MCF 10A (cell line): ENCODE data around the gene GNB5. TPM values are rescaled to one million over a fixed set of nuclear protein-coding genes. Genes with fewer than 3 reads are reported as not detected.
A peak's percentile ranks its signal among the peaks of the same experiment; 100 is the strongest.
"Not testable (repeated sequence)": the region's sequence is repeated elsewhere in the genome, so short reads cannot be mapped to it uniquely, and the experiment has no call there.

ENCODE experiments used
- BruUV-seq: library from RNA; stranded (reverse); fragments of 400-500 nt; replicated peaks from 2 replicates; lab custom pipeline; 2021; lab: Mats Ljungman, UMichigan
- CTCF ChIA-PET: fragments of 300-600 bp; sonication (Branson Sonifier 250); formaldehyde crosslinking; extraction: SDS; loops from one replicate; lab custom pipeline; 2021; ENCODE audit warnings: antibody characterized with exemption, inconsistent platforms; lab: Yijun Ruan, JAX
- POLR2A ChIA-PET: fragments of 300-600, 350-650 bp; sonication (Branson Sonifier 250); formaldehyde crosslinking; extraction: SDS; loops from one replicate; lab custom pipeline; 2020; ENCODE audit warnings: antibody characterized with exemption, inconsistent platforms; lab: Yijun Ruan, JAX
- DNase-seq: peaks from one replicate; pipeline ENCODE4 v3.0.0-alpha.2; 2018; ENCODE audit not compliant: unreplicated experiment
- H3K27ac Mint-ChIP-seq: one replicate; pipeline ENCODE4 v1.8.0; 2022; ENCODE audit warnings: mild to moderate bottlenecking, low read depth, mixed read lengths; ENCODE audit not compliant: unreplicated experiment
- H3K27me3 Mint-ChIP-seq: one replicate; pipeline ENCODE4 v1.8.0; 2022; ENCODE audit warnings: mixed read lengths; ENCODE audit not compliant: insufficient read depth, unreplicated experiment
- H3K36me3 Mint-ChIP-seq: one replicate; pipeline ENCODE4 v1.8.0; 2022; ENCODE audit warnings: mild to moderate bottlenecking, moderate library complexity, mixed read lengths; ENCODE audit not compliant: insufficient read depth, unreplicated experiment
- H3K4me1 Mint-ChIP-seq: one replicate; pipeline ENCODE4 v1.8.0; 2022; ENCODE audit warnings: mixed read lengths; ENCODE audit not compliant: insufficient read depth, unreplicated experiment
- H3K4me3 Mint-ChIP-seq: one replicate; pipeline ENCODE4 v1.8.0; 2022; ENCODE audit warnings: mild to moderate bottlenecking, moderate library complexity, mixed read lengths; ENCODE audit not compliant: unreplicated experiment
- H3K9me3 Mint-ChIP-seq: one replicate; pipeline ENCODE4 v1.8.0; 2022; ENCODE audit warnings: mixed read lengths; ENCODE audit not compliant: unreplicated experiment
- intact Hi-C: fragments of 100-400 bp; cut with micrococcal nuclease; formaldehyde crosslinking; loops from 2 replicates; pipeline ENCODE4 v1.14.1; 2022
- total RNA-seq: library from RNA; stranded (reverse); gene quantifications from 2 replicates; pipeline ENCODE4 v1.2.3, GENCODE V29; 2022
- TF ChIP-seq, protein P1 (sequence below): fragments of 200-600 bp; IDR thresholded peaks from one replicate; pipeline ENCODE4 v1.8.0; 2022; ENCODE audit warnings: antibody characterized with exemption, mild to moderate bottlenecking; ENCODE audit not compliant: unreplicated experiment

GNB5 gene
- total RNA-seq, 1 experiment from 2014 or later, result 31.8 TPM

DNA sequence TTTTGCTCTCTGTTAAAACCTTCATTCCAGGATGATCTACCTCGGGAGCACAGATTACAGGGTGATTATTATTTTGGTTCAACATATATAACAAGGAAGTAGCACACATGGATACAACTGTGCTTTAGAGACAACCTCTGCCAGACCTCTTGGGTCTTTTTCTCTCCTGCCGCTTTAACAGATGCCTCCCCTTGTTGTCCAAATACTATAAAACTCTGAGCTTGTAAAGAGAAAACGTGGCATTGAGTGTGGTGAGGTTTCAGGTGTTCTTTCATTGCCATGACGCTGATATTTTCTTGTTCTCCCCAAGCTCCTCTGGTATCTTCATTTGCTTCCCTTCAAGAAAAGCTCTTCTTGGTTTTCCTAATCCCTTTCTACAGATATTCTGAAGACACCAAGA is 107.6 kb downstream of the GNB5 start:
- TF ChIP-seq, protein P1, sequence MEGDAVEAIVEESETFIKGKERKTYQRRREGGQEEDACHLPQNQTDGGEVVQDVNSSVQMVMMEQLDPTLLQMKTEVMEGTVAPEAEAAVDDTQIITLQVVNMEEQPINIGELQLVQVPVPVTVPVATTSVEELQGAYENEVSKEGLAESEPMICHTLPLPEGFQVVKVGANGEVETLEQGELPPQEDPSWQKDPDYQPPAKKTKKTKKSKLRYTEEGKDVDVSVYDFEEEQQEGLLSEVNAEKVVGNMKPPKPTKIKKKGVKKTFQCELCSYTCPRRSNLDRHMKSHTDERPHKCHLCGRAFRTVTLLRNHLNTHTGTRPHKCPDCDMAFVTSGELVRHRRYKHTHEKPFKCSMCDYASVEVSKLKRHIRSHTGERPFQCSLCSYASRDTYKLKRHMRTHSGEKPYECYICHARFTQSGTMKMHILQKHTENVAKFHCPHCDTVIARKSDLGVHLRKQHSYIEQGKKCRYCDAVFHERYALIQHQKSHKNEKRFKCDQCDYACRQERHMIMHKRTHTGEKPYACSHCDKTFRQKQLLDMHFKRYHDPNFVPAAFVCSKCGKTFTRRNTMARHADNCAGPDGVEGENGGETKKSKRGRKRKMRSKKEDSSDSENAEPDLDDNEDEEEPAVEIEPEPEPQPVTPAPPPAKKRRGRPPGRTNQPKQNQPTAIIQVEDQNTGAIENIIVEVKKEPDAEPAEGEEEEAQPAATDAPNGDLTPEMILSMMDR, result no peak
- no peaks in the 10 kb centered on the region for H3K27me3 Mint-ChIP-seq
- peaks cover 28% of the 10 kb centered on the region for H3K4me1 Mint-ChIP-seq
- H3K36me3 Mint-ChIP-seq, result no peaks in the 10 kb centered on the region
- intact Hi-C loops, result no loop called here
- no peak overlapping the region for H3K4me3 Mint-ChIP-seq
- peak overlapping the region; percentile 51 for H3K27ac Mint-ChIP-seq
- DNase-seq, result no peak
- POLR2A ChIA-PET, result interaction anchor here (0.7 to 20.7 kb wide), 14 partner anchors 9 to 112 kb away, joined by 3 to 546 read pairs (median 6); partner anchors contain the start of genes LEO1 and MAPK6
- no peaks in the 10 kb centered on the region for H3K9me3 Mint-ChIP-seq
- CTCF ChIA-PET, result interaction anchor here (0.7 to 2.7 kb wide), 8 partner anchors 11 to 397 kb away, joined by 3 to 12 read pairs (median 3); no protein-coding TSS in a partner anchor
- BruUV-seq, result no TSS peak

DNA sequence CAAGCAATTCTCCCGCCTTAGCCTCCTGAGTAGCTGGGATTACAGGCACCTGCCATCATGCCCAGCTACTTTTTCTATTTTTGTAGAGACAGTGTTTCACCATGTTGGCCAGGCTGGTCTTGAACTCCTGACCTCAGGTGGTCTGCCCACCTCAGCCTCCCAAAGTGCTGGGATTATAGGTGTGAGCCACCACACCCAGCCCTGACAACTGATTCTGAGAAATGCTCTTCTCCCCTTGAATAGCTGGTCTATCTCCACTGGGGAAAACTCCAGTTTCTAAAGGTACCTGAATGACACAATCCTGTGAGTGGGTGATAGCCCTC is 108.2 kb downstream of the GNB5 start:
- BruUV-seq, DNase-seq, intact Hi-C loops, H3K27me3 Mint-ChIP-seq, H3K4me3 Mint-ChIP-seq, H3K9me3 Mint-ChIP-seq, H3K36me3 Mint-ChIP-seq, H3K27ac Mint-ChIP-seq: not testable (repeated sequence)
- H3K4me1 Mint-ChIP-seq, result peaks cover 34% of the 10 kb centered on the region
- ChIA-PET POLR2A (interaction anchor here (0.7 to 20.7 kb wide), 13 partner anchors 9 to 112 kb away, joined by 3 to 546 read pairs (median 6); partner anchors contain the start of genes LEO1 and MAPK6), CTCF (interaction anchor here (0.7 to 2.7 kb wide), 7 partner anchors 9 to 175 kb away, joined by 3 to 12 read pairs (median 4); no protein-coding TSS in a partner anchor)

DNA sequence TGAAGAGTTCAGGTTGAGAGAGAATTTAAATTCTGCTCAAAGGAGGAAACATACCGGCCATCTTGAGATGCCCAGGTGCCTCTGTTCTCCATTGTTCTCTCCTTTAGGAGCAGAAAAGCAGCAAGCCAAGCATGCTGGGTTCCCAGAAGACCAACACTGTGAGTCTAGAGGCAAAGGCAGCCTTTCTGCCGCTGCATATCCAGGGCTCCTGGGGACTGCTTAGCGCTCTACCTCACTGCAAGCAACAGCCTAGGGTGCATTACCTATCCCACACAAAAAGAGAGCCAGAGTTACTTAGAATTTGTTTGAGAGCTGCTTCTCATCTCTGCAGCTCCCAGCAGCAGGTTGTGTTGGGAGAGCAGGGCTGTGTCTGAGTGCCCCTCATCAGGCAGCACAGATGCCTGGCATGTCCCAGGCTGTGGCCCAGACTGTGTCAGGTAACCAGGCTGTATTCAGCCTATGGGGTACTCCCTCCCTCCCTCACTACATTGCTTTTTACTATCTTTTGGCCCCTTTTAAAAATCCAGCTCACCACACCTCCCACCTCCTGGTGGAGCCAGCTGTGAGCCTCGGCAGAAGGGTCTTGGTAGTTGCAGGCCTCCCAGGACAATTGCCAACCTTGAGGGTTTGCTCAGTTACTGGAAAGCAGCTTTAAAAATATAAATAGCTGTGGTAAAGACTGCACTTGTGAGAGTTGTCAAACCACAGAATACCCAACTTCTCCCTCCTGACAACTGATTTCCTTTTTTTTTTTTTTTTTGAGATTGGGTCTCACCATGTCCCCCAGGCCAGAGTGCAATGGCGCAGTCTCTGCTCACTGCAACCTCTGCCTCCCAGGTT is 108.8 kb downstream of the GNB5 start:
- H3K27ac Mint-ChIP-seq, result no peak overlapping the region
- ChIA-PET CTCF (interaction anchor here (0.6 to 2.7 kb wide), 7 partner anchors 9 to 230 kb away, joined by 3 to 12 read pairs (median 4); no protein-coding TSS in a partner anchor), POLR2A (interaction anchor here (1.1 to 20.7 kb wide), 9 partner anchors 6 to 111 kb away, joined by 3 to 546 read pairs (median 6); partner anchors contain the start of genes LEO1 and MAPK6)
- intact Hi-C loops, result no loop called here
- H3K36me3 Mint-ChIP-seq, result no peaks in the 10 kb centered on the region
- no TSS peak for BruUV-seq
- no peaks in the 10 kb centered on the region for H3K27me3 Mint-ChIP-seq
- TF ChIP-seq, protein P1, result no peak
- peaks cover 40% of the 10 kb centered on the region for H3K4me1 Mint-ChIP-seq
- no peak overlapping the region for H3K4me3 Mint-ChIP-seq
- DNase-seq, result no peak
- no peaks in the 10 kb centered on the region for H3K9me3 Mint-ChIP-seq

DNA sequence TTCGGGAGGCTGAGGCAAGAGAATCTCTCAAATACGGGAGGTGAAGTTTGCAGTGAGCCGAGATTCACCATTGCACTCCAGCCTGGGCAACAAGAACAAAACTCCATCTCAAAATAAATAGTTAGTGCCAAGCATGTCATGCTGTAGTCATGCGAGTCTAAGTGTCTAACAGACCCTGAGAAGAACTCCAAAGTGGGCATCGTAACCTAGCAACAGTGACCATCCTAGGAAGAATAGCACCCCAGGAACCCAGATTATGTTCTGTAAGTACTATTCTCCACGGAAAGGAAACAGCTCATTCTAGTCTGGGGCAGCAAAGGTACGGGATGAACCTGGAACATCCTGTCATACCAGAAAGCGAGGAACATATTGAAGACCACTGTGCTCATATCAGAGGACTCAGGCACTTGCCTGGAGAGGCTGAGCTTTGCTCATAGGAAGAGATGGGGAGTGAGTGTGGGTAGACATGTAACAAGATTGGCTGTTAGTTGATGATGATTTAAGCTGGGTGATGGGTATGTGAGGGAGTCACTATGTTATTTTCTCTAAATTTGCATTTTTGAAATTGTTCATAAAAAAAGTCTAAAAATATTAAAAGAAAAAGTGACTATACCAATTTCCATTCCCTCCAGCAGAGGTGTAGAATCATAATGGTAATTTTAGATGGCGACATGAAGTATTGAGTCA is 110.3 kb downstream of the GNB5 start:
- DNase-seq, result no peak
- Mint-ChIP-seq H3K9me3 (no peaks in the 10 kb centered on the region), H3K4me3 (no peak overlapping the region), H3K27me3 (no peaks in the 10 kb centered on the region), H3K4me1 (peaks cover 51% of the 10 kb centered on the region), H3K36me3 (peaks cover 8% of the 10 kb centered on the region), H3K27ac (peak overlapping the region; percentile 96)
- POLR2A ChIA-PET, result interaction anchor here (0.9 to 20.7 kb wide), 8 partner anchors 8 to 109 kb away, joined by 3 to 546 read pairs (median 66); partner anchors contain the start of genes LEO1 and MAPK6
- no TSS peak for BruUV-seq
- intact Hi-C loops, result no loop called here
- TF ChIP-seq, protein P1, result no peak
- CTCF ChIA-PET, result interaction anchor here (0.6 to 4.8 kb wide), 18 partner anchors 10 to 147 kb away, joined by 3 to 77 read pairs (median 4); no protein-coding TSS in a partner anchor
